Activated gamma-delta T cell treated with anti-CD3 and anti-CD28 coated beads, Interleukin-2, amount 50 U/mL, for 16 hours (primary cell): ENCODE measurements around the gene MSRB2.
A peak's percentile ranks its signal among the peaks of the same experiment; 100 is the strongest.
"Not testable (repeated sequence)": the region's sequence is repeated elsewhere in the genome, so short reads cannot be mapped to it uniquely, and the experiment has no call there.

Experiments
- DNase-seq: peaks from one replicate; pipeline ENCODE4 v3.0.0-alpha.2; 2020; ENCODE audit warnings: low read depth

MSRB2 gene

GRCh38 chr10:23095404-23095965, at the start of gene MSRB2:
Gene MSRB2, plus strand, starts transcription at chr10:23095579. Its CDS starts 30 bp downstream, at chr10:23095609.
- peak; percentile 44 for DNase-seq

GRCh38 chr10:23046027-23046426, 49.4 kb upstream of the MSRB2 start:
- no peak for DNase-seq

- DNase-seq, result no peak
Observed at GRCh38 chr10:23047201-23048050, 48.0 kb upstream of the MSRB2 start.

- DNase-seq, result no peak
Observed at GRCh38 chr10:23048191-23048590, 47.2 kb upstream of the MSRB2 start.

- DNase-seq, result no peak
Observed at GRCh38 chr10:23051278-23051677, 44.1 kb upstream of the MSRB2 start.

- no peak for DNase-seq
Observed at GRCh38 chr10:23051855-23052331, 43.5 kb upstream of the MSRB2 start.

GRCh38 chr10:23053036-23053435, 42.3 kb upstream of the MSRB2 start:
- no peak for DNase-seq

- DNase-seq, result no peak
Observed at GRCh38 chr10:23055424-23056185, 39.8 kb upstream of the MSRB2 start.

- DNase-seq, result no peak
Observed at GRCh38 chr10:23056186-23056579, 39.2 kb upstream of the MSRB2 start.

- no peak for DNase-seq
Observed at GRCh38 chr10:23058366-23058765, 37.0 kb upstream of the MSRB2 start.

- DNase-seq, result no peak
Observed at GRCh38 chr10:23060918-23061317, 34.5 kb upstream of the MSRB2 start.

GRCh38 chr10:23063045-23063972, 32.1 kb upstream of the MSRB2 start:
- no peak for DNase-seq

GRCh38 chr10:23063973-23064812, 31.2 kb upstream of the MSRB2 start:
- no peak for DNase-seq

GRCh38 chr10:23064813-23065114, 30.6 kb upstream of the MSRB2 start:
- not testable (repeated sequence) for DNase-seq

GRCh38 chr10:23065181-23065948, 30.0 kb upstream of the MSRB2 start:
- no peak for DNase-seq

- no peak for DNase-seq
Observed at GRCh38 chr10:23067337-23067736, 28.0 kb upstream of the MSRB2 start.

- DNase-seq, result peak; percentile 35
Observed at GRCh38 chr10:23067939-23068775, 27.2 kb upstream of the MSRB2 start.

GRCh38 chr10:23069019-23069815, 26.2 kb upstream of the MSRB2 start:
- no peak for DNase-seq
